NAMALWA (cell line): Measurements from ENCODE around the gene CD93.

ENCODE experiments used
- DNase-seq: peaks from one replicate; pipeline ENCODE4 v3.0.0-alpha.2; 2015; ENCODE audit warnings: low spot score

CD93 gene

DNA sequence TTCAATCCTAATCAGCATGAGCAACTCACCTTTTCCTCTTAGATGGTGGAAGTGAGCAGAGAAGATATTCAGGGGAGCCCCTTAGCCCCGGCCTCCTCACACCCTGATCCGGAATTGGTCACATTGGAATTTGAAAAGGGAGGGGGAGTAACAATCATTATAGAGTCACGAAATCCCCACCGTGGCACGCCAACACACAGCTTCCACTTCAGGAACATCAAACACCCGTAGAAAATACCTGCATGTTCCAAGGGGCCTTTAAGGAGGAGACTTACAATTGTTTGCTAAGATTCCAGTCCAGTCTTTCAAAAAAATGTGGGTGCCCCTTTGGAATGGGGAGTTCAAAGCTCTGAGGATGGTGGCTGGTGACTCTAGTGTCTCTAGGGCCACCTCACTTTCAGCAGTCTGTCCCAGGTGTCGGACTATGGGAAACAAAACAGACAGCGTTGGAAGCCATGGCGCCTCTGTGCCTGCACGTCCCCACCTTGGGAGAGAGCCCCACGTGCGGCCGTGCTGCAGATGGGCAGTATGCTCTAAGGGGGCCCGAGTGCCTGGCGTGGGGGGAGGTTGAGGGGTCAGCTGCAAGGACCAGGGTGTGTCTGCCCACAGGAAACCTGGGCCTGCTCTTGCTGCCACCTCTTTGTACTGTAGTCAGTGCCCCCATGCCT is 2.4 kb downstream of the CD93 start:
- no peak for DNase-seq

DNA sequence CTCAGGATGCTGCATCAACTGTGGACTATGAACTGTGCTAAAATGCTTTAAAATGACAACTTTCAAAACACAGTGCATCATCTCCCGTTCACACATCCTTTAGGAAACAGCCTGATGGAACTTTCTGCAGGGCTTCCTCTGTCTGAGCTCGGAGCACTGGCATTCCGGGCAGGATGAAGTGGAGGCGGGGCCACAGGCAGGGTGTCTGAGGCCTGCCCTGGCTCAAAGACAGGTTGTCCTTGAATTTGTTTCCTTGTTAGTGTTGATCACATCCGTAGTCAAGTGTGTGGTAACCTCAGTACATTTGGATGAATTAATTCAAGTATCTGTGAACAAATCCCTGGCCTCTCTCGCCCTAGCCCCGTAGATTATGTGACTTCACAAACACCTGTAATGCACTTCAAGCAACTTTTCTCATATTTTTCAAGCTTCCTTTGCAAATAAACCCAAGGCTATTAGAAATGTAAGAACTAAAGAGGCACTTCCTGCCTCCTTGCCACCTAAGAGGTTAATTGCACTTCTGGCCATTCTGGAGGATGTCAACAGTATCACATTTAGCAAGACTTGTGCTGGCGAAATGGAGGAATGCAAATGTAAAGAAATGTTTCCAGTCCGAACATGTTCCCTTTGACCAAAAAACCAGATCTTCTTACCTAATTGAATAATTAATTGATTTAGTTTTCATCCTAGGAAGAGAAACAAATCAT is 3.1 kb downstream of the CD93 start:
- DNase-seq: no peak

DNA sequence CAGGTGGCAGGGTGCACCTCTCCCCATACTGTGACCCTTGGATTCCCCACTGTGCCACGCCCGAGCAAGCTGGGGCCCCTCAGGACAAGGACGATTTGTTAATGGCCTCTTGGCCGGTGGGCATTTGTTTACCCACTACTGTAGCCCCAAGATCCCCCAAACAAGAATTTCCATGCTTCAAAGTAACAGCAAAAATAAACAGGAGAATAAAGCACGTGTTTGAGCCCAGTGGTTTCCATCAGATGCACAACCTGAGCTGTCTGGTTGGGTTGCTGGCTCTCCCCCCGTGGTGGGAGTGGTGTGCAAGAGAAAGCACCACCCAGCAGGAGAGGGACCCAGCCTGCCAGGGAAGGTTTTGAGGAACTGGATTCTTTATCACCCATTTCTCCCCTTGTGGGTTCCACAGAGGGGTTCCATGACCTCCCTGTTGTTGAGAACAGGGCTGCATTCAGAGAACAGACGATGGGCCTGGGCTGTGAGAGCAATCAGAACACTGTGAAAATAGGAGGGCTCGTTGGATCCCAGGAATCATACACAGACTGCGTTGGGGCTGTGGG is 4.8 kb downstream of the CD93 start:
- no peak for DNase-seq

DNA sequence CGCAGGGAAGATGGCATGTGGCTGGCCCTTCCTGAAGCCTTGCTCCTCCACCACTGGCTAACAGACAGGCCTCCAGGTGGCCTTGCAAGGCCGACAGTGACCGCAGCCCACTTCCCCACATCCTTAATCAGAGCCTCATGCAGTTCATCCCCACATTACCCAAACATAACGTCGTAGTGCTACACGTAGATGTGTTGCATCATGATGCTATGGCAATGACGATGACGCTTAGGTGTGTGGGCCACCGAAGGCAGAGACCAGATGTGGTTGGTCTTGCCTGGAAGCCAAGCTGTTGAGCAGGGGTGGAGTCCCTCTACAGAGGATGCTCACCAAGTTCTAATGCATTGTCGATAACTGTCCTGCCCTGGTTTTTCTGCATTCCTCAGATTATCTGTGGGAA is 5.6 kb downstream of the CD93 start:
- DNase-seq: no peak

DNA sequence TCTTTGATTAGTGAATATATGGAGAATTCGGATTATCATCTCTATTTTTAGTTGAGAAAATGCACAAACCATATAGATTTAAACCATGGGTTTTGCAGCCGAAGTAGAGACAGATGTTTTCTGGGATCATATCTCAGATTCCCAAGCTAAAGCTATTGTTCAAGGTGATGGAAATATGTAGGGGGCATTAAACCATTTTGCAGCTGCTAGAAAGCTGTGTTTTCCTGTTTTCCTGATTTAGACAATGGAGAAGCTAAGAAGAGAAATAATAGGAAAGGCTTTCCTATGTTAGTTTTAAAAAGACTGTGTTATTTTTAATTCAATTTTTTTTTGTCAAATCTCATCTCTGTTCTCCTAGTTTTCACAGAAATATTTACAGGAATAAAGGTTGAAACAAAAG is 6.2 kb downstream of the CD93 start:
- DNase-seq: no peak

DNA sequence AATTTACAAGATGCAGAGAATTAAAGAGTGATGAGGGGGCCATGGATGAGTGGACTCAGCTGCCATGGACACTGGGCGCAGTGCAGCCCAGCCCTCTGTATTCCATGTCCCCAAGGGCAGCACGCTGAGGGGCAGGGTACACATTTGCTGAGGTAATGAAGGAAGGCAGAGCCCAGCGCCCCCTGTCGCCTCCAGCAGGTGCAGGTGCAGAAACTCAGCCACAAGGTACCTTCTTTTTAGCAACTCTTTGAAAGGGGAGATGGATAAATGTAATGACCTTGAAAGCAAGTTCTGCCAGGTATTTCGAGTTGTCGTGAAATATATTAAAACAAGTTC is 7.1 kb downstream of the CD93 start:
- peak; percentile 16 for DNase-seq

DNA sequence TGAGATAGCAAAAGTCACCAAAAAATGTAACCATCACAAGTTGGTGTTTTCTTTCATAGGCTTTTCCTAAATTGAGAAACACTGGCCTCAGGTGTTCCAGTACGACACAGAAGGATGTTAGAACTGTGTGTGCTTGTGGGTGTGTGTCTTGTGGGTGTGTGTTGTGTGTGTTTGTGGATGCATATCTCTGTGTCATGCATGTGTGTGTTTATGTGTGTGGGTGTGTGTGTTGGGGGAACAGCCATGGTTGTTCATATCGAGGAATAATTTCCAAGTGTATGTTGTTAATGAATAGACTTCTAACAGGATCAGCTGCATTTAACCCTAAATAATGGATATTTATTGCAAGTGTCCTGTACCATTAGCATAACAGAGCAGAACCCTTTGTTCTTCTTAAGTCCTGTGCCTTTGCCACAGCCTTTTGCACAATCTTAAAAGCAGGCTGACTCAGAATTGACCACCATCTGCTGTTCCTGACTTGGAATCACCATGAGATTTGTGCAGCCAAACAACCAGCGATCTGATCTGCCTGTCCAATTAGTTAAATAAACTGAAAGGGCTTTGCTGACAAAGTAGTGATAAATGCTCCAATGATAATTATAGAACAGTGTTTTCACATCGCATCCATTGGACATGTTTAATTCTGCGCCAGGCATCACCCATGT is 7.6 kb downstream of the CD93 start:
- DNase-seq: no peak

DNA sequence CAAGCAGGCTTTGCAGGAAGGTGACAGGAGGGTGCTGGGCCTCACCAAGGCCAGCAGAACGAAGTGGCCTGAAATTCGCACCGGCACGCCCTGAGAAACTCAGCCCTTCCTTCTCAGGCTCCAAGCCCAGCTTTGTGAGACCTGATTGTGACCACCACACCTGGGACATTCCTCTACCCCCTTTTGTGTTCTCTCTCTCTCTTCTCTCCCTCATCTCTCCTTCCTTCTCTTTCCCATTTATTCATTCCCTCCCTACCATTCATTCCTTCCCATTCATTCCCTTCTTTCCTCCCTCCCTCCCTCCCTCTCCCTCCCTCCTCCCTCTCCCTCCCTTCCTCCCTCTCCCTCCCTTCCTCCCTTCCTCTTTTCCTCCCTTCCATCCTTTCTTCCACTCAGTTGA is 8.8 kb downstream of the CD93 start:
- no peak for DNase-seq

DNA sequence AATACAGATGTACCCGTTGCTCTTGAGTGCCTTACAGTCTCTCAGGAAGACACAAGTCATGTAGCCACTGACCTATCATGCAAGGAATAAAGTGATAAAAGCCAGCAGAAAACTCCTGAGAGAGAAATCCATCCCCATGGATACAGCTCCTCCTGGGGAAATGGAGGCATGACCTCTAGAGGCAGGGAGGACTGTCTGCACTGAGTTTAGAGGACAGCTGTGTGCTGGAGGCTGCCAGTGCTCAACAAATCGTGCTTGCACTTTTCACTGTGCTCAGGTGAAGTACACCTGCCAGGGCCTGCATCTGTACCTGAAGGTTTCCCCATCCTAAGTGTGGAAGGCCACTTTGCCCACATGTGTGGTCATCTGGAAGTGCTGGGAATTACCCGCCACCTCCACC is 12.1 kb downstream of the CD93 start:
- DNase-seq: no peak

DNA sequence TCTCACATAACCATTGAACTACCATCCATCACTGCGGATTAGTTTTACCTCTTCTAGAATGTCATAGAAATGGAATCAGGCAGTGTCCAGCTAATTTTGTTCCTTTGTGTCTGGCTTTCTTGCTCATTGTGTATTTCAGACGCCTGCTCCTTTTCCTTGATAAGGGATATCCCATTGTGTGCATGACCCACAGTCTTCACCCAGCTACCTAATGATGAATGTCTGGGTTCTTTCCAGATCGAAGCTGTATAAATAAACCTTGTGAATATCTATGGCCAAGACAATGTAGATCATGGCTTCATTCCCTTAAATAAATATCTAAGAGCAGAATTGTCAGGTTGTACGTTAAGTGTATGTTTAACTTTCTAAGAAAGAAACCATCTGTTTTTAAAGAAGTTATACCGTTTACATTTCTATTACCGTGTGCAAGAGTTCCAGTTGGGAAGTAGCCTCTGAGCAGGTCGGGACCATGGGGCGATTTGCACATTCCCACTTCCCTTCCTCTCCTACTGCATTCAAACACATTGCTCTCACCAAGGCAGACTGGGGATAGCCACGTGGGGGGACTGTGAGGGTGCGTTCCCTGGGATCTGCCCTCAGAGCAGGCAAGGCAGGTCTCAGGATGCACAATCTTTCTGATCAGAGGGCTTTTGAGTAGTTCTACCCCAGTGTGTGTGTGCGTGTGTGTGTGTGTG is 13.1 kb downstream of the CD93 start:
- no peak for DNase-seq

DNA sequence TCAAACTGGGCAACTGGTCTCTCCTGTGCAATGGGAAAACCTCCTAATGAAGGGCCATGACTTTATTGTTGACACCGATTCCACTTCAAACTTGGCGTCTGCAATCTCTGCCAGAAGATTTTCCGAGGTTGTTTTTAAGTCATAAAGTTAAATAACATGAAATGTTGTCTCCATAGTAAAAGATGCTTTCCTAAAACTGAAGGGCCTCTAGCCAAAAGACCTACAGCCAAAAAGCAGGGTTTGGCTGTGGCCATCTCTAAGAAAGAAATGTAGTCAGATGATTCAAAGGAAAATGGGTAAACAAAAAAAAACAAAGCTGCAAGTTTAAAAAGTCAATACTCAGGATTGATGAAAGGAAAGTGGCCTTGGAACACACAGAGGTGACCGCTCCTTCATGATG is 14.1 kb downstream of the CD93 start:
- no peak for DNase-seq

DNA sequence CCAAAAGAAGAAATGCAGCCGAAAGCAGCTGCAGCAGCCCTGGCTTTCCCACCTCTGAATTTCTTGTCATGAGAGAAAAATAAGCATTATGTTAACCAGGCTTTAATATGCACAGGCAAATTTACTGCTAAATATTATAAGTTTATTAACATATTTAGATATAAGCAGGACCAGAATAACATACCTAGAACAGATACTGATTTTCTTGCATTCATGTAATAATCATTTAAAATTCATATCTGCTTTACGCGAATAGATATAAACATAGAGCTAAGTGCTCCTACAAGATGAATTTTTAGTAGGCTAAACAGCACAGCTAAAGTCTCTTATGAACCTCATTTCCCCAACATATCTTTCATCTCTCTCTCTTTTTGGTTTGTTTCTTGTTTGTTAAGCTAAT is 14.7 kb downstream of the CD93 start:
- no peak for DNase-seq

DNA sequence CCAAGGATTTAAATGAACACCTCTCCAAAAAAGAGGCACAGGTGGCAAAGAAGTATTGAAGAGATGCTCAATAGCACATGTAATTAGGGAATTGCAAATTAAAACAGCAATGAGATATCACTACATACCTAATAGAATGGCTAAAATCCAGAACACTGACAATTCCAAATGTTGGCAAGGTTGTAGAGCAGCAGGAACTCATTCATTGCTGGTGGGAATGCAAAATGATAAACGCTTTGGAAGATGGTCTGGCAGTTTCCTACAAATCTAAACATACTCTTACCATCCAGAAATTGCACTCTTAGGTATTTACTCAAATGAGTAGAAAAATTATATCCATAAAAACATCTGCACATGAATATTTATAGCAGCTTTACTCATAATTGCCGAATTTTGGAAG is 17.0 kb downstream of the CD93 start:
- DNase-seq: no peak

DNA sequence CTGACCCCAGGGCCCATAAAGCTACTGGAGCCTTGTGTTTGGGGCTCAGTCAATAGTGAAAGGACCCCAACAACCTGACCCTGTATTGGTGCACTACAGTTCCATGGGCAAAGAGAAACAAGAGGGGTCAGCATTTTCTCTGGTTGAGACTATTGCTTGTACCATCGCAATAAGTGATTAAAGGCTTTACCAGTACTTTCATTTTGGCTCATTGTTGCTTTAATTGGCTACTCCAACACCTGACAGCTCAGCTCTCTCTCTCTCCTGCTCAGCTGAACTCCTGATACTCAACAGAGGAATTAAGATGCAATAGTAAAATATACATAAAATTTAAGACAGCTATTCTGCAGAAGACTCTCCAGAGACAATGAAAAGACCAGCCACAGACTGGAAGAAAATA is 17.8 kb downstream of the CD93 start:
- no peak for DNase-seq

DNA sequence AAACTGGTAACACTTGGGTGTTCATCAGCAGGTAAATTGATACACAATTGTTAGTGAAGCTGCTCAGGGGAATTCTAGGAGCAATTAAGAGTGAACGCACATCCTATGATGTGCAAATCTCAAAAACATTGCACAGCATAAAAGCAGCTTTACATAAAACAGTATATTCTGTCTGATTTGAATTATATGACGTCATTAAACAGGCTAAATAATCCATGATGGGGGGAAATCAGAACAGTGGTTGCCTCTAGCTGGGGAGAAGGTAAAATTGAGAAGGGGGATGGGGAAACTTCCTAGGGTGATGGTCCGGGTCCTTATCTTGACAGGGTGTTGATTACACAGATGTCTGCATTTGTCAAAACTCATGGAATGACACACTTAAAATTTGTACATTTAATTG is 19.4 kb downstream of the CD93 start:
- no peak for DNase-seq

DNA sequence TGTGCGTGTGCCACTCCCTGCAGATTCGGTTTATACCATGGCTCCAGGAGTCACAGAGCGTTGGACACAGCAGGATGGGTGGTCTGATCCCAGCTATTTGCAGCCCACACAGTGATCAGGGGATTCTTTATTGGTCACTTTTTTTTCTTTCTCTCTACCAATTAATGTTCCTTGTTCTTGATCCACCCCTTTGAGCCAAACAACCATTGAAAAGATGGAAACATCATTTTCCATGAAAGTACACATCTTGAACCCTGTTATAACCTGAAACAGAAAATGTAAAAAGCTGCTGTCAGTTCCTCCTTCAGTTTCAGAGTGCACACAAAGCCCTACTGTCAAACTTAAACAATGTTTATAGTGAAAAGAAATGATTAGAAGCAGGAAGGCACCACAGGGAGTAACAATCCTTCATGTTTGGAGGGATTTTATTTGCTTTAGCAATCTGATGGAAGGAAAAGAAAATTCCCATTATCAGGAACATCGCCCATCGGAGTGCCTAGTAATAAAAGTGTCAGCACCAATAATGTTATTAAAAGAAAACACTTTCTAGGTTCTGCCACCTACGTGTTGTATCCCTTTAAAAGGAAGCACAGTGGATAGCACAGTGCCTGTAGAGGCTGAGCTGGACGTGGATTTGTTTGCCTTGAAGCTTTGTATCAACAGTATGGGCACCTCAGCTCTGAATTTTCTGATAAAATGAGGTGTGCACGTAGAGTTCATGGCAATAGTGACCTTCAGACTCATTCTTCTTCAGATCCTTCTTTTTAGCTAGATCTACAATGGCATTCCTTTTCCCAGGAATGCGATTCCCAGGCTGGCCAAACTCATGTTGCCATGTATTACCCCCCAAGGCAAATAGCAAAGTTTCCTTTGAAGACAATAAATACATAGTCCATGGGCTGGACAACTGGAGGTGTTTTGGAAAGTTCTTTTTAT is 20.6 kb downstream of the CD93 start:
- DNase-seq: no peak

DNA sequence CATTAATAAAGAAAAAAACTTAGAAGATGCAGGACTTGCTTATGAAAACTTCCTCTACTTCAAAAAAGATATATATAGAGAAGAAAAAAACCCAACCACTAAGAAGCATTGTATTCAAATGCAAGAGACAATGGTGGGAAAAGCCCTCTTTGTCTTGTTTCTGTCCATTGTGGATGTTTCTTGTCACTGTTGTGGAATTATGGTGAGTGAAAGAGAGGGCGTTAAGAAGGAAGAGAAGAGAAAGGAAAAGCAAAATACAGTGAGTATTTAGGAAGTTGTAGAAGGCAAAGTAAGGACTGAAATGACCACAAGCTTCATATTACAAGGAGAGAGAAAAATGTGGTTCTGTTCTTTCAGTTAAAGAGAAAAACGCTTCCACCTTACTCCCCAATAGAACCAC is 22.5 kb downstream of the CD93 start:
- no peak for DNase-seq

DNA sequence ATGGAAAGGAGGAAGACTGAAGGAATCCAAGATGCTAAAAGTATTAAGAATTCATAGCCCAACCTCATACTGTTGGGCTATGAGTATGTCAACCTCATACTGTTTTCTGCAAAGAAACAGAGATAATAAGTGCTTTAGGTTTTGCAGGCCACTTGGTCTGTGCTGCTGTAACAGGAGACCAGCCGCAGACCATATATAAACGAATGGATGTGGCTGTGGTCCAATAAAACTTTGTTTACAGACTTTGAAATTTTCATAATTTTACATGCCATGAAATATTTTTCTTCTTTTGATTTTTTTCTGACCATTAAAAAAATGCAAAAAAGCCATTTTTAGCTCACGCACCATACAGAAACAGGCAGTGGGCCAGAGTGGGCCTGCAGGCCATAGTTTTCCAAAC is 23.0 kb downstream of the CD93 start:
- DNase-seq: no peak

DNA sequence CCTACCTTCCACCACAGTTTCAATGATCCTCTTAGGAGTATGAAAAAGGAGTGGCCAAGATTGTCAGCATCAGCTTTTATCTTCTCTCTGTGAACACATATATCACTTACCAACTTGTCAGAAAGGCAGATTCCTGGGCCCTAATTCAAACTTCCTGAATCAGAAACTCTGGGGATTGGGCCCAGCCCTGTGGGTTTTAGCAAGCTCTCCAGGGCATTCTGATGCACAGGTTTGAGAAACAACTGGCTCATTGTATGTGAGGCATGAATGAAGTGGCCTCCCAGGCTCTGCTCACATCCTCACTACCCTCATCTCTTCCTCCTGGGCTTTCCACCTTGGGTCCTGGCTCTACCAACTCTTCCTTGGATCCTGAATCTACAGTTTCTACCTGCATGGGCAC is 23.5 kb downstream of the CD93 start:
- no peak for DNase-seq

DNA sequence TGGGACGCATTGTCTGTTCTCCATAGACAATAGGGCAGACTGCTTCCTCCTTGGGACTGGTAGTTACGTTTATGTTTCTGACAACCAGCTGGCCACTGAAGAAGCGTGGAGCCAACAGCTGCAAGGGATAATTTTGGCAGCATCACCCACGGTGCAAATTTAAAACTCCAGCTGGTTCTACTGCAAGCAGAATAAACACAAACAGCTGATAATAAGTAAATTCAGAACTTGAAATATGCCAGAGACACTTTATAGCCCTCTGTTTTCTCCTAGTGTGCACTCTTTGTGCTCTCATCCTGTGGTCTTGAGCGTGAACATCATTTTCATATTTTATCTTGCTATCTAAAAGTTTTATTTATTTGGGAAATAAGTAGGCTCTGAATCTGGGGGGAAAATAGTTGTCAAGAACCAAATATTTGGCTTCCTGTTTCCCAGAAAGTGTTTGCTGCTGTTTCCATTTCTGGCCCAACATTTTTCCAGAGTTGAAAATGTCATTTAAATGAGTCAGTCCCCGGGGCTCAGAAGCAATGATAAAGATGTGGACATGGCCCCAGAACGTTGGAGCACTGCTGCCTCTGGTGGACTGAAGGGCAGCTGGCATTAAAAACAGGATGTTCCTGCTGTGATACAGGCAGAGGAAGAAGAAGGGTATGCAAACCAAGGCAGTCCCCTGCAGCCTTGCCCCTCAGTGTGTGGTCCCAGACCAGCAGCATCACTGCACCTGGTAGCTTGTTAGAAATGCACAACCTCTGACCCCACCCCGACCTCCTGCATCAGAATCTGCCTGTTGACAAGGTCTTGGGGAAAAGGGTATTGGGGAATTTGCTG is 24.2 kb downstream of the CD93 start:
- DNase-seq: peak; percentile 75

DNA sequence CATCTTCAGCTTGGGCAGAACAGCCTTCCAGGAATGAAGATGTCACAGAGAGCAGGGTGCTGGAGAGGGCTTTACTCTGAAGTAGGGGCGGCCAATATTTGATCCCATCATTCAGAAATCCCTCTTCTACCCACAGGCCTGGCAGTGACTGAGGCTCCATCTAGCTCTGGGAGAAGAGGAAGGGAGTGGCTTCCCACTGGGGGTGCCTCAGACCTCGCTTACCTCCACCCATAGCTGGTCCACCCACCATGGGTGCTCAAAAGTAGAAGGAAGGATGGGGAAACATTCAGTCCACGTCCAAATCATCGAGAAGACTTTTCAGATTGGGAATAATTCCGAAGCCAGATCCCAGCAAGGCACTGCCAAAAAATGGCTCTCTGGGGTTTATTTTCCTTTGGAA is 24.9 kb downstream of the CD93 start:
- DNase-seq: no peak
